Glutamatergic neuron (in vitro differentiated cells): ENCODE data around the gene RCAN3. TPM values are rescaled to one million over a fixed set of nuclear protein-coding genes. Genes with fewer than 3 reads are reported as not detected.

Experiments
- DNase-seq: peaks from one replicate; pipeline ENCODE4 v3.0.0; 2022
- H3K27ac Mint-ChIP-seq: one replicate; pipeline ENCODE4 v1.8.0; 2020; ENCODE audit warnings: mild to moderate bottlenecking, mixed read lengths, inconsistent platforms; ENCODE audit not compliant: unreplicated experiment
- H3K27me3 Mint-ChIP-seq: one replicate; pipeline ENCODE4 v1.8.0; 2020; ENCODE audit warnings: mild to moderate bottlenecking, moderate library complexity, mixed read lengths, inconsistent platforms; ENCODE audit not compliant: unreplicated experiment
- H3K36me3 Mint-ChIP-seq: one replicate; pipeline ENCODE4 v1.8.0; 2020; ENCODE audit warnings: mild to moderate bottlenecking, mixed read lengths, inconsistent platforms; ENCODE audit not compliant: unreplicated experiment
- H3K4me1 Mint-ChIP-seq: one replicate; pipeline ENCODE4 v1.8.0; 2020; ENCODE audit warnings: mild to moderate bottlenecking, low read depth, mixed read lengths, inconsistent platforms; ENCODE audit not compliant: unreplicated experiment
- H3K4me3 Mint-ChIP-seq: one replicate; pipeline ENCODE4 v1.8.0; 2020; ENCODE audit warnings: mild to moderate bottlenecking, mixed read lengths, inconsistent platforms; ENCODE audit not compliant: unreplicated experiment
- H3K9me3 Mint-ChIP-seq: one replicate; pipeline ENCODE4 v1.8.0; 2020; ENCODE audit warnings: mild to moderate bottlenecking, moderate library complexity, mixed read lengths, inconsistent platforms; ENCODE audit not compliant: unreplicated experiment
- CTCF ChIP-seq: fragments of 200-600 bp; sonication (generic); IDR thresholded peaks from one replicate; pipeline ENCODE4 v1.5.0; 2021; ENCODE audit not compliant: partially characterized antibody, unreplicated experiment
- total RNA-seq: library from RNA; stranded (reverse); fragmentation: NEBNext Ultra II Directional; extraction: Animal tissue kit (Norgen Biotek cat#: 25700); gene quantifications from one replicate; pipeline ENCODE4 v1.2.1, GENCODE V29; 2021; ENCODE audit not compliant: unreplicated experiment

RCAN3 gene
- total RNA-seq, 1 donor from 2014 or later, result 21.8 TPM

GRCh38 chr1:24580756-24581155, 78.1 kb downstream of the RCAN3 start:
- Mint-ChIP-seq H3K27ac (no peak overlapping the region), H3K27me3 (peaks cover 2% of the 10 kb centered on the region), H3K4me3 (no peak overlapping the region), H3K9me3 (peaks cover 2% of the 10 kb centered on the region), H3K36me3 (peaks cover 5% of the 10 kb centered on the region), H3K4me1 (no peaks in the 10 kb centered on the region)
- TF ChIP-seq CTCF, result no peak
- DNase-seq, result no peak

DNA sequence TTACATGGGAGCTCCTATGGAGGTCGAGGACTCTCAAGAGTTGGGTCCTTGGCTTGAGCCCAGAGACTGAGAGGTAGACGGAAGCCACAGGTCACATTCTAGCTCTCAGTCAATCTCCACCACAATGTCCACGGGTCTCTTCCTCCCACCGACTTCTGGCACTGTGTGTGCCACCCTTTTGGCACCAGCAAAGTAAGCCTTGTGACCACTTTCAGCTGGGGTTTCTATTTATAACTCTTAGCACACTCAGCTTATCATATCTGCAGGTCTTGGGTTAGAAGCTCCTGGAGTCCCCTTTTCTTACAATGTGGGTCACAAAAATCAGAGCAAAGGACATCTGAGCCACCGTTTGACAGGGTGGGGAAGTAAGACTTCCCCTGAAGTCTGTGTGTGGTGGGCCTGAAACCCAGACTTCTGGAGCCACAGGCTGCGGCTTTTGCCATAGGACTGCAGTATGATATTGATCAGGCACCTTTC, 81.6 kb downstream of the RCAN3 start:
- no peak overlapping the region for H3K27ac Mint-ChIP-seq
- H3K4me3 Mint-ChIP-seq, result no peak overlapping the region
- no peaks in the 10 kb centered on the region for H3K4me1 Mint-ChIP-seq
- H3K36me3 Mint-ChIP-seq, result peaks cover 5% of the 10 kb centered on the region
- peaks cover 2% of the 10 kb centered on the region for H3K27me3 Mint-ChIP-seq
- DNase-seq, result no peak
- no peak for TF ChIP-seq CTCF
- peaks cover 2% of the 10 kb centered on the region for H3K9me3 Mint-ChIP-seq

DNA sequence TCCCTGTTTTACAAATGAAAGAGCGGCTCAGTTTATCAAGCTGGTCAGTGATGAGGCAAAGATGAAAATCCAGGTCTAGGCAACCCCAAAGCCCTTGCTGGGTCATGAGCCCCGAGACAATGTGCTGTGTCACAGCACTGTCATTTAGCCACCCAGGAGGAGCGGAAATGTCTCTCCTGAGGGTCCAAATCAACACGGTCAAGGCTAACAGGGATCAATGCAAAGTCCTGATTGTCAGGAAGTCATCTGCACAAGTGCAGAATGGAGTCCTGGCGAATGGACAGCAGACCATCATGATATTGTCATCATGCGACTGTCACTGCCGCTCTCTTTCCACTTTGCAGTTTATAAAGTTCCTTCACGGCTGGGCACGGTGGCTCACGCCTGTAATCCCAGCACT, 83.5 kb downstream of the RCAN3 start:
- Mint-ChIP-seq H3K9me3 (no peaks in the 10 kb centered on the region), H3K27me3 (peaks cover 2% of the 10 kb centered on the region), H3K4me3 (no peak overlapping the region), H3K36me3 (peaks cover 5% of the 10 kb centered on the region), H3K4me1 (no peaks in the 10 kb centered on the region), H3K27ac (no peak overlapping the region)
- TF ChIP-seq CTCF, result no peak
- no peak for DNase-seq

- peaks cover 4% of the 10 kb centered on the region for H3K36me3 Mint-ChIP-seq
- H3K4me3 Mint-ChIP-seq, result no peak overlapping the region
- no peak for DNase-seq
- no peaks in the 10 kb centered on the region for H3K4me1 Mint-ChIP-seq
- no peaks in the 10 kb centered on the region for H3K9me3 Mint-ChIP-seq
- peak; percentile 73 for TF ChIP-seq CTCF
- peaks cover 2% of the 10 kb centered on the region for H3K27me3 Mint-ChIP-seq
- H3K27ac Mint-ChIP-seq, result no peak overlapping the region
These were observed 84.6 kb downstream of the RCAN3 start for GRCh38 chr1:24586970-24587820.

GRCh38 chr1:24588573-24588972, 85.9 kb downstream of the RCAN3 start:
- no peaks in the 10 kb centered on the region for H3K9me3 Mint-ChIP-seq
- no peak for TF ChIP-seq CTCF
- no peak for DNase-seq
- no peaks in the 10 kb centered on the region for H3K27me3 Mint-ChIP-seq
- H3K36me3 Mint-ChIP-seq, result no peaks in the 10 kb centered on the region
- no peaks in the 10 kb centered on the region for H3K4me1 Mint-ChIP-seq
- no peak overlapping the region for H3K27ac Mint-ChIP-seq
- H3K4me3 Mint-ChIP-seq, result no peak overlapping the region
